ENCODE measurements around the gene RAPGEF2.
"Not testable (repeated sequence)": the region's sequence is repeated elsewhere in the genome, so short reads cannot be mapped to it uniquely, and the experiment has no call there.

The RAPGEF2 gene

DNA sequence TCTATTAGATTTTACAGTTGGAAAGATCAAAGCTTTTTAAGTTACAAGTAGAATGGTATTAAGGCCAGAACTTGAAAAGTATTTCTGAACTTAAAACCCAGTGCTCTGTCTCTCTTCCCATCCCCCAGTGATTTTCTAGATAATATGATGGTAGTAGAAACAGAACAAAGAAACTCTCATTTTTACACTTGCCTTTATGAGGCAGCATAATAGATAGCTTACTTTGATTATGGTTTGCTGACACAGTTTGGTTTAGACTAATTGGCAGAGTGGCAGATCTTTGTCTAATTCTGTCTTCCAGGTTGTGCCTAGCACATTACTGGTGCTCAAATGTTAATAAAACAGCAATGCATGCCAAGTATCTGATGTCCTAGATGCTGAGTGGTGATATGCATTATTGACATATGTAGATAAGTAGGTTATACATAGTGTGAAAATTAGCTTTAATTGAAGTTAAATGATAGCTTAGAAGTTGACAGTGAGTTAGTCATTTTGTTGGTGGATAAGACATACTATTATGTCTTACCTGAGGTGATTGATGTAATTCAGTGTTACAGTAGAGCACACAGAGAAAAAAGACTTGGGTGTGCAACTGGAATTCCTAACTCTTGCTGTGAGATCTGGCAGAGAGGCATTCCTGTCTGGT lies 4.3 kb upstream of the RAPGEF2 start:
- DNase-seq = no peak

DNA sequence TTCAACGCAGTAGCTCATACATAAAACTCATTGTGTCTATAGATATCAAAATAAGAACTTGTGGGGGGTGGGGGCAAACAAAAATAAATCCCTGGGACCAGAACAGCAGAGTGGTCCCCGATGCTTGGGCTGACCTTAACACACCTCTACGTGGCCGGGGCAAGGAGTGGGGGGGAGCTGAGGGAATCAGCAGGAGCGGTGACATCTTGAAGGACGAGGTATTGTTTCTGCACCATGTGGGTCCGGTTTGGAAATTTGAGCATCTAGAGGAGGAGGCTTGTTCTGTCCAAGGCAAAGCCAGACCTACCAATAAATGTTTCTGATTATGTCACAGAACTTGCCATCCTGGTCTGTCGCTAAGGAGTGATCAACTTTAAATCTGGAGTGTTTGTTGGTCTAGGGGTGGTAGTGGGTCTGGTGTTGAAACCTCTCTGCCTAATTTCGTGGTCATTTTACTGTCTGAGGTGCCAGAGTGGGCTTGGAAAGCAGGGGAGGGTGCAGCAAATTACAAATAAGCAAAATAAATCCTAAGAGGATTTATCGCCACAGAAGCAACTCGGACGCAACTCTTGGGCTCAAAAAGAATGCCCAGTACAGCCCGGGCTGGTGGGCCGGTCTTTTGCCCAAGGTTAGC lies 774 bp upstream of the RAPGEF2 start:
- no peak for DNase-seq

DNA sequence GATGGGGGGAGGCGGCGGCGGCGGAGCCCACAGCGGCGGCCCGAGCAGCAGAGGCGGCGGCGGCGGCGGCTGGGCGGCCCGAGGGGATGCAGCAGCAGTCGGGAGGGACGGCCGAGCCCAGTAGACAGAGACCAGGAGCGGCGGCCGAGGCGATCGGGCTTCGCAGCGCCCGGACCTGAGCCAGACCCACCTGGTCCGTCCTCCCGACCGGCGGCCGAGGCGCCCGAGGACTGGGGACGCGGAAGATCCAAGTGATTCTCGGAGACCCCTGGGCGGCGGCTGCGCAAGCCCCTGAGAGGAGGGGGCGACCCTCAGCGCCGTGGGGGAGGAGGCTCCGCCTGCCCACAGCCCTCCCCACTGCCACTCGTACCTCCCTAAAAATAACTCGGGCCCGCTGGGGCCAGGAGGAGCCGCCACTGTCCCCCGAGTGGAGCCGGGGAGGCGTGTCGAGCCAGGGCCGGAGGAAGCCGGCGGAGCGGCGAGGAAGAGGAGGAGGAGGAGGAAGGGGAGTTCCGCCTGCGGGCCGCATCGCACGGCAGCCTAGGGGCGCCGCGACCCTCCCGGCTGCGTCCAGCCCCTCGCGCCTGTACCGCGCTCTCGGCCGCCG lies 608 bp downstream of the RAPGEF2 start:
- peak; percentile 44 for DNase-seq

DNA sequence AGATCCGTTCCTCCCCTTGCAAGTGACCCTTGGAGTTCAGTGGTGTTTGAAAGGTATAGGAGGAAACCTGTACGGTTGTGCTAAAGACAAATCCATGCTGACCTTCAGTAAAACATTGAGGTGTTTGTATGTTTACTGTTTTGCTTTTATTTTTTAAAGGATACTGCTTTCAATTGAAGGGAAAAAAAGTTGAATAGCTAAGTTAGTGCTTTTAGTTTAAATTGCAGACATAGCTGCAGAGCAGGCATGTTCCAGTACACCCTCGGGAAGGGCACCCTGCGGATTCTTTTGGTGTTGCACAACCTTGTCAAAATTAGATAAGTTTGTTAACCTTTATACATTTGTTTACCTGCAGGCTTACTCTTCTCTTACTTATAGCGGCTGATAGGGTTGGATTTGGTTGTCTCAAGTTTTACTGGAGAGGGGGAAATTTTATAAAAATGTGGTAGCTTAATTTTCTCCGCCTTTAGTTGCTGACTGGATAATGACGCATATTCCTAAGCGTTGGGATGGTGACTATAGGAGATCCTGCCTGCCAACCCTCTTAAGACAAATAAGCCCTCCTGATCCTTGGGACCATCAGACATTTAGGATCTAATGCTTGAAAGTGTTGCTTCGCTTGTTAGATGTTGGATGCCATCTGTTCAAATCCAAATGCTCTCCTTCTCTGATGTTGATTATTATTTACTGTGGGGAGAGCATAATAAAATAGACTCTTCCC lies 2.0 kb downstream of the RAPGEF2 start:
- DNase-seq = peak; percentile 71

DNA sequence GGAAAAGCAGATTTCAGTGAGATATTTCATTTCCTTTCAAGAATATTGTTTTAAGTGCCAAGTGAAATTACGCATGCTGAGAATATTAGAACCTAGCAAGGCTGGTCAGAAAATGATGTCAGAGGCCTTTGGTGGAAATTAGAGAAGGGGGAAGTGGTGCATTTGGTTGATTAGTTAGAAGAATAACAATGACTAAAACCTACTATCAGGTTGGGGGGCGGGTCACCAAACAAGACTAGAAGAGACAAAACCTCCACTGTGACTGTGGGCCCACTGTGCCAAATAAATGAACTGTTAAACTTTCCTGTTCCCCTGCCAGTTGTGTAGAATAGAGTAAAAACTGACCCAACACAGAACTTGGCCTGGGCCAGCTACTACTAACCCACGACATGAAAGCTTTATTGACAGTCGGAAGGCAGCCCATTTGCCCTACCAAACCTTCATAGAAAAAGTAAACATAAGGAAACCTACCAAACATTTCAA lies 2.9 kb downstream of the RAPGEF2 start:
- DNase-seq = no peak

DNA sequence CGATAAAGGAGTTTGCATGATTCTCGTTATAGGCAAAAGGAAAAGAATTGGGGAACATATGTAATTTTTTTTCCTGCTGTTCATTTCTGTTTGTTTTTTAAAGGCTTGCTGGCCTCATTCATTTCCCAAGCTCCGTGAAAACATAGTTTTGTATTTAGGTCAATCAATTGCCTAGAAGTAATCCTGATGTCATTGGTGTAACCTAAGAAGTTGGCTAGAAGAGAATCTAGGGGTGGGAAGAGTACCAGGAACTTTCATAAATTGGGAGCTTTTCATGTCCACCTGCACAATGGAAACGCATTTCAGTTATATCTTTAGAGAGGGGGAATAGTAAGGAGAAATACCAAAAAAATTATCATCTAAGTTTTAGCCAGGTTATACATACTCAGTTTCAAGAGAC lies 3.8 kb downstream of the RAPGEF2 start:
- no peak for DNase-seq

DNA sequence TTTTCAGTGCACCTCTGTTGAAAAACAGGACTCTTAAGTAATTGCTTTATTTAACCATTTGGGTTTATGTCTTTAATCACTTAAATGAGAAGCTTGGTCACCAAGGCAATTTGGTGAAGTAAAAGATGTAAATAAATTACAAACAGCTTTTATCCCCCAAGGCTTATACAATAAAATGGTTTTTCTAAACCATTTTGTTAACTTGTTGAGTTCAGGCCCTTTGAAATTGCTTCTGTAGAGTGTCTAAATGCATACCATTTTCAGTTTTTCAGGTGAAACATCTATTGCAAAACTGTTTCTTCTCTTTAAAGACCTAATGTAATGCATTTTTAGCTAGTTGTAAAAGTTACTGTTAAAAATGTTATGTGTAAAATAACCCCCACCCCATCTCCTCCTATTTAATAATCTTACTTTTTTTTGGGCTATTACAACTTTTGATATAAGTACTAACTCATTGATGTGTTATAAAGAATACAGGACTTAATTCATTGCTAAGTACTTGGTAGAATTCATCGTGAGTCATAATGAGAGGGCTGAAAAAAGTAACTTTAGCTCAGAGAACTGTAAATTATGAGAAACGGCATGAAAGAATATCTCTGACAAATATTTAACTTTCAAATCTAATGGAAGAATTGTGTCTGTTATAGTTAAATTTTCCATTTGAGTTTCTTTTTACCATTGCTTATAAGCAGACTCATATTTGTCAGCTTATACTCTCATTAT lies 4.5 kb downstream of the RAPGEF2 start:
- DNase-seq = no peak

DNA sequence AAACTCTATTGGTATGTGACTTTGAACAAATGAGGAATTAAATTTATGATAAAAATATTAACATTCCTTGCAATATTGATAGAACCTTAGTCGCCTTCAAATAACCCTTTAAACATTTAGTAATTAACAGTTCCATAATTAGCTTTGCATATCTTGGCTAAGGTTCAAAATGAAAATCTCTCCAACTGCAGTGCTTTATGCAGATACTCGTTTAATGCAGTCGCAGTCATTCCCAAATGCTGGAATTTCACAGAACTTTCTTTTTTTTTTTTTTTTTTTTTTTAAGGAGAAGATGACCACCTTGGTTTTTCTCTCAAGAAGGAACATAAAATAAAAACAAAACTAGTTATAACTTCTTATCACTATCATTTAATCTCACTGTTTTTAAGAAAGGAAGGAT lies 5.2 kb downstream of the RAPGEF2 start:
- no peak for DNase-seq

DNA sequence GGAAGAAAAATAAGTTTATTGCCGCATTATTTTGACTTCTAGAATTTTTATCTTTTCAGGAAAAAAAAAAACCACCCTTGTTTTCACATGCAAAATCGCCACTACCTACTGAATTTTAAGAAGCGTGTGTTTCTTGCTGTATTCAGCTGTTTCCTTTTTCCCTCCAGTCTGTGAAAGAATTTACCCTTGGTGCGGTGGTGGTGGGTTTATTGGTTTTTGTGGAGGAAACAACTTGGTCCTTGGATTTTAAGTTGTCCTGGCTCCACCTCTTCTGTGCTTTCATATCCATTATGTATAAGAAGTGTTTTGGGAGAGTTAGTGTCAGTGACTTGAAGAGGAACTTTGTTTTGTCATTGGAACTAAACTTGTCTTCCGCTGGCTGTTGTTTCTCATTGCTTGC lies 8.1 kb downstream of the RAPGEF2 start:
- no peak for DNase-seq

DNA sequence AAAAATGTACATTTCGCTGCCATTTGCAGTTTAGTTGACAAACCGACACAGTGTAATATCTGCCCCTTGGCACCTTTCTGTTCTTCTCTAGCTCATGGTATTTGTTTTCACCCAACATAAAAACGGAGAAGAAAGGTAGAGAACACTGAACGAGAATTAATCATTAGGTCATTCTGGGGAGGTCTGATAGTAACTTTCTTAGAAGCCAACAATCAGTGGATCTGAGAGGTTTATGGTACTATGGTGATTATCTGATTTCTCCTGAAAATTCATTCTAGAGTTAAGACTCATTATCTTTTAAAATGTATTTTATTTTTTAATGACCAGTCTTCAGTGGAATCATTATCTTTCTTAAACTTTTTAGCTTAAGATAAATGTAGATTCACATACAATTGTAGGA lies 8.5 kb downstream of the RAPGEF2 start:
- no peak for DNase-seq

DNA sequence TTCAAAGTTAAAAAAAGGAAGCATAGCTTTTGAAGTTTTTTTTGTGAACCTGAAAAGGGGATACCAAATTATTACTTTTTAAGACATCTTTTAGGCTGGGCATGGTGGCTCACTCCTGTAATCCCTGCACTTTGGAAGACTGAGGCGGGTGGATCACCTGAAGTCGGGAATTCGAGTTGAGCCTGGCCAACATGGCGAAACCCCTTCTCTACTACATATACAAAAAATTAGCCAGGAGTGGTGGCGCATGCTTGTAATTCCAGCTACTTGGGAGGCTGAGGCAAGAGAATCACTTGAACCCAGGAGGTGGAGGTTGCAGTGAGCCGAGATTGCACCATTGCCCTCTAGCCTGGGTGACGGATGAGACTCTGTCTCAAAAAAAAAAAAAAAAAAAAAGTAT lies 10.5 kb downstream of the RAPGEF2 start:
- DNase-seq = not testable (repeated sequence)

DNA sequence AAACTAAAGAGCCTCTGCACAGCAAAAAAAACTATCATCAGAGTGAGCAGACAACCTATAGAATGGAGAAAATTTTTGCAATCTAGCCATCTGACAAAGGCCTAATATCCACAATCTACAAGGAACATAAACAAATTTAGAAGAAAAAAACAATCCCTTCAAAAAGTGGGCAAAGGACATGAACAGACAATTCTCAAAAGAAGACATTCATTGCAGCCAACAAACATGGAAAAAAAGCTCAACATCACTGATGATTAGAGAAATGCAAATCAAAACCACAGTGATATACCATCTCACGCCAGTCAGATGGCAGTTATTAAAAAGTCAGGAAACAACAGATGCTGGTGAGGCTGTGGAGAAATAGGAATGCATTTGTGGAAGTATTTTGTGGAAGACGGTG lies 13.2 kb downstream of the RAPGEF2 start:
- not testable (repeated sequence) for DNase-seq

DNA sequence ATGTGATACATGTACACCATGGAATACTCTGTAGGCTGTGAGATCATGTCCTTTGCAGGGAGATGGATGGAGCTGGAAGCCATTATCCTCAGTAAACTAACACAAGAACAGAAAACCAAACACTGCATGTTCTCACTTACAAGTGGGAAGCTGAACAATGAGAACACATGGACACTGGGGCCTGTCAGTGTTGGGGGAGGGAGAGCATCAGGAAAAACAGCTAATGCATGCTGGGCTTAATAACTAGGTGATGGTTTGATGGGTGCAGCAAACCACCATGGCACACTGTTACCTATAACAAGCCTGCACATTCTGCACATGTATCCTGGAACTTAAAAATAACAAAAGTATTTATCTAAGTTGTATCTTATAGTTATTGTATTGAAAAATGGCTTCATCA lies 13.8 kb downstream of the RAPGEF2 start:
- DNase-seq = not testable (repeated sequence)

DNA sequence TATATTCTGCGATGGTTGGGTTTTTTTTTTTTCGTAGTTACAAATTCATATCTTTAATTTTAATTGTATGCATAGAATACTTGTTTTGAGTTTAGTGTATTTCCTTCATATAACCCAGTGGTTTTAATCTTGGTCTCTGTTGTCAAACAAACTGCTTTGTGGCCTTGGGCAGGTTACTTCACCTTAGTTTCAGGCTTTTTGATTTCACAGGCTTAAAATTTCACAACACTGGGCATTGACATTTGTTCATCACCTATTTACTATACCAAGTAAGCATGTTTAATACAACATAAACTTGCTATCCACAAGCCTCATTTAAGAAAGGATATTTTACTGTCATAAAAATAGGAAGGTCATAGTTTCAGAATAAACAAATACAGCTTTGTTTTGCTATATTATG lies 14.7 kb downstream of the RAPGEF2 start:
- no peak for DNase-seq

DNA sequence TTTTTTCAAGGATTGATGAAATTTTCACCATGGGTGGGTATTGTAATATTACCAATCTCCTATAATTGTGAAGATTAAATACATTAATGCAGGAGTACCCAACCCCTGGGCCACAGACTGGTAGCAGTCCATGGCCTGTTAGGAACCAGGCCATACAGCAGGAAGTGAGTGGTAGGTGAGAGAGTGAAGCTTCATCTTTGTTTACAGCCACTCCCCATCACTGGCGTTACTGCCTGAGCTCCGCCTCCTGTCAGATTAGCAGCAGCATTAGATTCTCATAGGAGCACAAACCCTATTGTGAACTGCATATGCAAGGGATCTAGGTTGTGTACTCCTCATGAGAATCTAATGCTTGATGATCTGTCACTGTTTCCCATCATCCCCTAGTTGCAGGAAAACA lies 15.1 kb downstream of the RAPGEF2 start:
- no peak for DNase-seq

DNA sequence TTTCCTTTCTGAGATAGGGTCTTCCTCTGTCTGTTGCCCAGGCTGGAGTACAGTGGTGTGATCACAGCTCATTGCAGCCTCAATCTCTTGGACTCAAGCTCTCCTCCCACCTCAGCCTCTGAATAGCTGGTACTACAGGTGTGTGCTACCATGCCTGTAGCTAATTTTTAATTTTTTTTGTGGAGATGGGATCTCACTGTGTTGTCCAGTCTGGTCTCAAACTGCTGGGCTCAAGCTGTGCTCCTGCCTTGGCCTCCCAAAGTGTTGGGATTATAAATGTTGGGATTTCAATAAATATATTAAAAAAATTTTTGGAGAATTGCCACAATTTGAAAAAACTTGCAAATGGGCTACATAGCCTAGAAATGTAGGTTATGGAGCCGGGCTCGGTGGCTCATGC lies 18.5 kb downstream of the RAPGEF2 start:
- DNase-seq = no peak

DNA sequence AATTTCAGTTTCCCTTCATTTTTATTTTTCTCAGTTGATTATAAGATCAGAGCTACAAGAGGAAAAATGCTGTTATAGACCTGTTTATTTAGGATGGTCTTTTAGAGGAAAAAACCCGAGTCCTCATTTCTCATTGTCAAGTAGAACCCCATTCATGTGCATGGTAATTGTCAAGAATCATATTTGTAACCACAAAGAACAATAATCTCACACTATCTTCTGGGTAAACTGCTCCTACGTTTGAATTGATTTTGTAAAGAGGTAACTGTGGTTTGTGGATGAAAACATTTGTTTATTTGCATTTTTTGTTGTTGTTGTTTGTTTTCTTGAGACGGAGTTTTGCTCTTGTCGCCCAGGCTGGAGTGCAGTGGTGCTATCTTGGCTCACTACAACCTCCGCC lies 23.8 kb downstream of the RAPGEF2 start:
- no peak for DNase-seq

DNA sequence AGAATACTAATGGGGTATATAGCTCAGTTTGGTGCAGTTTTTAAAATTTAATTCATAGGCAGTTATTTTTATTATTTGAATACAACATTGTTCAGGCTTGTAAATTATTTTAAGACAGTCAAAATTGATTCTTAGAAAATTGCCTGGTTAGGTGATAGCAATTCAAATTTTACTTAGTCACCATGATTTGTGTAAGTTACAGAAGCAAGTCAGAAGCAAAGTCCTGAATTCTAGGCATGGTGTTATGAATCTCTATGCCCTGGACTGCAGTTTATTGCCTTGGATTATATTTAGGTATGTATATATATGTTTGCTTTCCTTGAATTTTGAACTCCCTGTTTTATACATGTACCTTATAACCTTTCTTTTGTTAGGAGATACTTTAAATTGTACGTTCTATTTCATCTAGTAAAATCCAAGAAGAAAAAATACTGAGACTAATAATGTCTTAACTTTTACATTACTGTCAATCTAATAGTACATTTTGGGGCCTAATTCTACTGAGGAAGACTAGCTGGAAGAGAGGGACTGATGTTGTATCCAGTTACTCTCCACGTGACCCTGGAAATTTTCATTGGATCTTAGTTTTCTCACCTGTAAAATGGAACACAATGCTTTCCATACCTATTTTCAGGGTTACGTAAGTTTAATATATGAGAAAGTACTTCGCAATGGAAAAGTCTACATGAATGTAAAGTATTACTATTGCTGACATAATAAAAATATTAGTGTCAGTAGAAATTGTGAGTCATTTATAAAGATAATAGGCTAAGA lies 25.1 kb downstream of the RAPGEF2 start:
- DNase-seq = no peak

DNA sequence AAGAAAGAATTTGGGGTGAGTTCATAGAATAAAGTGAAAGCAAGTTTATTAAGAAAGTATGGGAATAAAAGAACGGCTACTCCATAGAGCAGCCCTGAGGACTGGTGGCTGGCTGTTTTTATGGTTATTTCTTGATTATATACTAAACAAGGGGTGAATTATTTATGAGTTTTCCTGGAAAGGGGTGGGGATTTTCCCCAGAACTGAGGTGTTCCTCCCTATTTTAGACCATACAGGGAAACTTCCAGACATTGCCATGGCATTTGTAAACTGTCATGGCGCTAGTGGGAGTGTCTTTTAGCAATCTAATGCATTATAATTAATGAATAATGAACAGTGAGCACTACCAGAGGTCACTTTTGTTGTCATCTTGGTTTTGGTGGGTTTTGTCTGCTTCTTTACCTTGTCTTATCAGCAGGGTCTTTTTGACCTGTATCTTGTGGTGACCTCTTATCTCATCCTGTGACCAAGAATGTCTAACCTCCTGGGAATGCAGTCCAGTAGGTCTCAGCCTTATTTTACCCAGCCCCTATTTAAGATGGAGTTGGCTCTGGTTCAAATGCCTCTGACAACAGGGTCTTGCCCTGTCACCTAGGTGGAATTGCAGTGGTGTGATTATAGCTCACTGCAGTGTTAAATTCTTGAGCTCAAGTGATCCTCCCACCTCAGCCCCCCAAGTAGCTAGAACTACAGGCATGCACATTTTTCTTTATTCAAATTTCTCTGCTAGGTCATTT lies 27.1 kb downstream of the RAPGEF2 start:
- DNase-seq = no peak

DNA sequence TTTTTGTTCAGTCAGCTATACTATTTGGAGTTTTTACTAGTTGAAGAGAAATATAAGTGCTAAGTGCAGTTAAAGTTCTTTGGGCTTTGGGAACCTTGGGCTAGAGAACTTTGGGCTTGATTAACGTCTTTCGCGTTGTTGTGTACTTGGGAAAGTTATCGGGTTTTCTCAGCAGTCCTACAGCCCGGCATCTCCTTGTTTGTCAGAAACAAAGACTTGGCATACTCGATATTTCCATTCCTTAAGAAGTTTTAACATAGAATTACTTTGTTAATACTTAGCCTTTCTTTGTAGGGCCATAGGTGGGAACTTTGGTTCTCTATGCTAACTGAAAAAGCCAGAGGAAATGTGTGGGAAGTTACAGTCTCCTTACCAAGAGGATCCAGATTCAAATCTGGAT lies 28.7 kb downstream of the RAPGEF2 start:
- DNase-seq = no peak

DNA sequence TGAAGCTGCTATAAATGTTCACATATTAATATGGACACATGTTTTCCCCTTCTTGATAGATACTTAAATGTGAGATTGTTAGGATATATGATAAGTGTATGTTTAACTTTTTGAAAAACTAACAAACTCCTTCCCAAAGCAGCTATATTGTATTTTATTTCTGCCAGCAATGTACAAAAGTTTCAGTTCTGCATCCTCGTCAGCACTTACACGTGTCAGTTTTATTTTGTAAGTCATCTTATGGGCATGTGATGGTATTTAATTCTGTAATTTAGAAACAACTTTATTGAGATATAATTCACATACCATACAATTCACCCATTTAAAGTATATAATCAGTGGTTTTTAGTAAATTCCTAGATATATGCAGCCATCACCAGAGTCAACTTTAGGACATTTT lies 31.6 kb downstream of the RAPGEF2 start:
- DNase-seq = no peak

DNA sequence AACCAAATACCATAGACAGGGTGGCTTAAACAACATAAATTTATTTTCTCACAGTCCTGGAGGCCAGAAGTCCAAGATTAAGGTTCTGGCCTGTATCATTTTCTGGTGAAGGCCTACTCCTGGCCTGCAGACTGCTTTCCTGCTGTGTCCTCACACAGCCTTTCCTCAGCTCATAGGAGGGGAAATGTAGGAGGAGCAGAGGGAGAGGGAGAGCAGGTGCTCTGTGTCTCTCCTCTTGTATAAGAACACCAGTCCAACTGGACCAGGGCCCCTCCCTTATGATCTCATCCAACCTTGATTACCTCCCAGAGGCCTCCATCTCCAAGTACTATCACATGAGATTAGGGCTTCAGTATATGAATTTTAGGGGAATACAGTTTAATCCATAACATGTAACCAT lies 34.3 kb downstream of the RAPGEF2 start:
- no peak for DNase-seq

Measured in NCI-H82 (cell line).